GM12878 (cell line): ENCODE measurements around the gene NR1I3.
A peak's percentile ranks its signal among the peaks of the same experiment; 100 is the strongest.

Source experiments
- BHLHE40 ChIP-seq, 2 experiments: fragments of 450-650 bp in 1 of 2; IDR thresholded peaks; 2 replicates each; pipeline ENCODE4 v1.6.1; 2011 to 2017; ENCODE audit warnings: low read depth in 2 of 2, borderline replicate concordance in 1 of 2, improper control_type of control experiment in 1 of 2, low read length in 1 of 2, mild to moderate bottlenecking in 1 of 2
- HCFC1 ChIP-seq: fragments of 150-350 bp; IDR thresholded peaks from 2 replicates; pipeline ENCODE4 v1.6.1; 2014; ENCODE audit warnings: low read length
- NFYB ChIP-seq: IDR thresholded peaks from 2 replicates; pipeline ENCODE4 v1.6.1; 2011; ENCODE audit warnings: low read depth, mild to moderate bottlenecking, low read length, improper control_type of control experiment, moderate library complexity; ENCODE audit not compliant: insufficient read depth
- PAX8 ChIP-seq: fragments of 450-650 bp; IDR thresholded peaks from 2 replicates; pipeline ENCODE4 v1.6.1; 2017; ENCODE audit warnings: mild to moderate bottlenecking, moderate library complexity
- POLR2AphosphoS5 ChIP-seq: IDR thresholded peaks from 2 replicates; pipeline ENCODE4 v1.6.1; 2011; ENCODE audit warnings: mild to moderate bottlenecking, low read length, inconsistent platforms
- SMC3 ChIP-seq: IDR thresholded peaks from 2 replicates; pipeline ENCODE4 v1.6.1; 2011; ENCODE audit warnings: low read length, improper control_type of control experiment, borderline replicate concordance
- SP1 ChIP-seq: IDR thresholded peaks from one replicate; pipeline ENCODE4 v1.6.1; 2011; ENCODE audit warnings: low read depth, low read length
- TARDBP ChIP-seq: IDR thresholded peaks from 2 replicates; pipeline ENCODE4 v1.6.1; 2016; ENCODE audit warnings: borderline replicate concordance
- TF ChIP-seq, protein P1 (sequence below), 3 experiments: IDR thresholded peaks in 2 of 3; conservative IDR thresholded peaks in 1 of 3; 2 replicates each; pipeline ENCODE4 v1.5.1; 2011; ENCODE audit warnings: low read depth in 3 of 3, low read length in 3 of 3, mild to moderate bottlenecking in 3 of 3, control low read depth in 2 of 3, moderate library complexity in 2 of 3, inconsistent platforms in 1 of 3, mixed read lengths in 1 of 3; ENCODE audit not compliant: control insufficient read depth in 2 of 3, insufficient read depth in 1 of 3; ENCODE audit errors: extremely low read depth in 1 of 3

DNA sequence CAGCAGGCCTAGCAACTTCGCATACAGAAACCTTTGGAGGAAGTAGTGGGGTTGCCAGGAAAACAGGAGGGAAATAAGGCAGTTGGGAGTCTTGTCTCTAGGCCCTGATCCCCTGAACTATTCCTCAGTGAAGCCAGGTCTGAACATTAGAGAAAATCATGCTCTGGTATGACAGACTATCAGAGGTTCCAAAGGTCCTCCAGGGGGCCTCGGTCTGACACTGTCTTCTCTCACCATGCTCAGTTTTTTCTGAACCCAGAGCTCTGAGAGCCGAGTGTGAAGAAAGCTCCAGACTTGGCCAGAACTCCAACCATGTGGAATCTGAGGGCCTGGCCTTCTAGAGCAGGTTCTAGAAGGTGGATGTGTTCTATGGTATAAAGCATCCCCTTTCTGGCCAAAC is 8.1 kb downstream of the NR1I3 start:
- TF ChIP-seq PAX8 (no peak), SMC3 (no peak), HCFC1 (no peak), SP1 (no peak), TARDBP (no peak), POLR2AphosphoS5 (no peak), BHLHE40 (IDR thresholded peaks at IDR 0.05; ENCODE audit: borderline replicate concordance in 1 of 2, low read depth in 2 of 2, low read length in 1 of 2) (no peak), NFYB (no peak)
- TF ChIP-seq, protein P1, sequence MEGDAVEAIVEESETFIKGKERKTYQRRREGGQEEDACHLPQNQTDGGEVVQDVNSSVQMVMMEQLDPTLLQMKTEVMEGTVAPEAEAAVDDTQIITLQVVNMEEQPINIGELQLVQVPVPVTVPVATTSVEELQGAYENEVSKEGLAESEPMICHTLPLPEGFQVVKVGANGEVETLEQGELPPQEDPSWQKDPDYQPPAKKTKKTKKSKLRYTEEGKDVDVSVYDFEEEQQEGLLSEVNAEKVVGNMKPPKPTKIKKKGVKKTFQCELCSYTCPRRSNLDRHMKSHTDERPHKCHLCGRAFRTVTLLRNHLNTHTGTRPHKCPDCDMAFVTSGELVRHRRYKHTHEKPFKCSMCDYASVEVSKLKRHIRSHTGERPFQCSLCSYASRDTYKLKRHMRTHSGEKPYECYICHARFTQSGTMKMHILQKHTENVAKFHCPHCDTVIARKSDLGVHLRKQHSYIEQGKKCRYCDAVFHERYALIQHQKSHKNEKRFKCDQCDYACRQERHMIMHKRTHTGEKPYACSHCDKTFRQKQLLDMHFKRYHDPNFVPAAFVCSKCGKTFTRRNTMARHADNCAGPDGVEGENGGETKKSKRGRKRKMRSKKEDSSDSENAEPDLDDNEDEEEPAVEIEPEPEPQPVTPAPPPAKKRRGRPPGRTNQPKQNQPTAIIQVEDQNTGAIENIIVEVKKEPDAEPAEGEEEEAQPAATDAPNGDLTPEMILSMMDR (IDR thresholded peaks at IDR 0.05 in 2 of 3, conservative IDR thresholded peaks at IDR 0.05 in 1 of 3; ENCODE audit: control insufficient read depth in 2 of 3, extremely low read depth in 1 of 3, insufficient read depth in 1 of 3, low read depth in 3 of 3, low read length in 3 of 3) = peak in 1 of 3 experiments; percentile 13; a peak in 1 of 6 replicates
